Measurements from ENCODE around the gene PDE10A. TPM values are rescaled to one million over a fixed set of nuclear protein-coding genes. Genes with fewer than 3 reads are reported as not detected.
"Not testable (repeated sequence)": the region's sequence is repeated elsewhere in the genome, so short reads cannot be mapped to it uniquely, and the experiment has no call there.

PDE10A gene
- total RNA-seq, 1 donor from 2014 or later: 5.4 TPM

DNA sequence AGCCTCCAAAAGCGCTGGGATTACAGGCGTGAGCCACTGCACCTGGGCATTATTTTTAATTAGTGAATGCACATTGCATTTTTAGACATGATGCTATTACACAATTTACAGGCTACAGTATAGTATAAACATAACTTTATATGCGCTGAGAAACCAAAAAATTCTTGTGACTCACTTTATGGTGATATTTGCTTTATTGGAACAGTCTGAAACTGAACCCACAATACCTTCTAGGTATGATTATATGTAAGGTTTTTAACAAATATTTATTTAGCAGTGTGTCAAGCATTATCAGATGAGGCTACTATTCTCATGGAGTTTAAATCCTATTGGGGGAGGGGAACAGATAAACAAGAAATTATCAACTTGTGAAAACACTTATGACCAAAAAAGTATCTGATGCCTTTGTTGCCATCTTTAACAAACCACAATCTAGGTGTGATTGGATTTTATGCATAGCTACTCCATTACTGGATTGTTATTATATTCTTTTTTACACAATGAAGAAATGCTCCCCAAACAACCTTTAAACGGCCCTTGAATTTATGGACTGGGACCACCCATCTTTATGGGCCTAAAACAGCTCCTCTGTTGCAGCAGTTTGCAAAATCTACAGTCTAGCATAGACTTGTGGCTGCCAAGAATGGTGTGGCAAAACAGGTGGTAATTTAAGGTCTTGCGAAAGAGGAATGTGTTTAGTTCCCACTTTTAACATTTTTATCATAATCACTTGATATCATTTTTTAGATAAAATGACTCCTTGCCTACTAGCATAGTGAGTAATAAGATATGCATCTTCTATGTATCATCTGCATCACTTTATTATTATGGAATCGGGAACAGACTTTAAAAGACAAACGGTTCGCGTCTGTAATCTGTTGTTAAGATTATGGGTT is 194.5 kb downstream of the PDE10A start:
- no peak overlapping the region for H2AFZ ChIP-seq (ENCODE audit: low read depth, low read length)
- no peaks in the 10 kb centered on the region for H3K79me2 ChIP-seq (ENCODE audit: insufficient read depth, low read length)
- H4K20me1 ChIP-seq (ENCODE audit: insufficient read depth, low read length): no peaks in the 10 kb centered on the region
- no peaks in the 10 kb centered on the region for H3K4me1 ChIP-seq (ENCODE audit: insufficient read depth, low read length)
- no peak overlapping the region for H3K27ac ChIP-seq (ENCODE audit: low read depth, low read length)
- TF ChIP-seq, protein P1, sequence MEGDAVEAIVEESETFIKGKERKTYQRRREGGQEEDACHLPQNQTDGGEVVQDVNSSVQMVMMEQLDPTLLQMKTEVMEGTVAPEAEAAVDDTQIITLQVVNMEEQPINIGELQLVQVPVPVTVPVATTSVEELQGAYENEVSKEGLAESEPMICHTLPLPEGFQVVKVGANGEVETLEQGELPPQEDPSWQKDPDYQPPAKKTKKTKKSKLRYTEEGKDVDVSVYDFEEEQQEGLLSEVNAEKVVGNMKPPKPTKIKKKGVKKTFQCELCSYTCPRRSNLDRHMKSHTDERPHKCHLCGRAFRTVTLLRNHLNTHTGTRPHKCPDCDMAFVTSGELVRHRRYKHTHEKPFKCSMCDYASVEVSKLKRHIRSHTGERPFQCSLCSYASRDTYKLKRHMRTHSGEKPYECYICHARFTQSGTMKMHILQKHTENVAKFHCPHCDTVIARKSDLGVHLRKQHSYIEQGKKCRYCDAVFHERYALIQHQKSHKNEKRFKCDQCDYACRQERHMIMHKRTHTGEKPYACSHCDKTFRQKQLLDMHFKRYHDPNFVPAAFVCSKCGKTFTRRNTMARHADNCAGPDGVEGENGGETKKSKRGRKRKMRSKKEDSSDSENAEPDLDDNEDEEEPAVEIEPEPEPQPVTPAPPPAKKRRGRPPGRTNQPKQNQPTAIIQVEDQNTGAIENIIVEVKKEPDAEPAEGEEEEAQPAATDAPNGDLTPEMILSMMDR (IDR thresholded peaks at IDR 0.05; ENCODE audit: insufficient read depth, low read depth, low read length): no peak
- no peak for TF ChIP-seq EZH2 (IDR thresholded peaks at IDR 0.05; ENCODE audit: insufficient read depth, low read length)
- Mint-ChIP-seq H3K27me3 (ENCODE audit: low read depth, unreplicated experiment) (no peaks in the 10 kb centered on the region), H3K27ac (ENCODE audit: unreplicated experiment) (no peak overlapping the region), H3K4me1 (ENCODE audit: low read depth, unreplicated experiment) (no peaks in the 10 kb centered on the region), H3K9me3 (ENCODE audit: unreplicated experiment) (peaks cover 7% of the 10 kb centered on the region), H3K36me3 (ENCODE audit: low read depth, unreplicated experiment) (no peaks in the 10 kb centered on the region), H3K4me3 (ENCODE audit: unreplicated experiment) (no peak overlapping the region)
- no peaks in the 10 kb centered on the region for H3K36me3 ChIP-seq (ENCODE audit: insufficient read depth, low read length)
- no peak overlapping the region for H3K4me3 ChIP-seq (ENCODE audit: insufficient read depth, low read depth, low read length)
- H3K9ac ChIP-seq (ENCODE audit: low read length): no peak overlapping the region
- no peak for FAIRE-seq
- H3K4me2 ChIP-seq (ENCODE audit: low read length): no peak overlapping the region
- peak; percentile 10 for DNase-seq (ENCODE audit: low read depth)
- H3K27me3 ChIP-seq (ENCODE audit: insufficient read depth, low read length): no peaks in the 10 kb centered on the region
- H3K9me3 ChIP-seq (ENCODE audit: insufficient read depth, low read depth, low read length): no peaks in the 10 kb centered on the region

DNA sequence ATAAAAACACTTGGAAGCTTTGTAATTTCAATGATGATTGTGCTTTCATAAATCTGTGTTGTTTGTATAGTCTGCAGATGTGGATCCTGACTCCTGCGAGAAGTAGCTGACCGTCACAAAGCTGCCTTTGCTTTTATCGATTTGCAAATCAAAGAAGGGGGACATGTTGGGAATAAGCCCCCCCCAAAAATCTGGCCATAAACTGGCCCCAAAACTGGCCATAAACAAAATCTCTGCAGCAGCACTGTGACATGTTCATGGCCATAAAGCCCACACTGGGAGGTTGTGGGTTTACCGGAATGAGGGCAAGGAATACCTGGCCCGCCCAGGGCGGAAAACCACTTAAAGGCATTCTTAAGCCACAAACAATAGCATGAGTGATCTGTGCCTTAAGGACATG is 199.5 kb downstream of the PDE10A start:
- not testable (repeated sequence) for H3K4me2 ChIP-seq (ENCODE audit: low read length); H3K4me1 ChIP-seq (ENCODE audit: insufficient read depth, low read length); H3K4me1 Mint-ChIP-seq (ENCODE audit: low read depth, unreplicated experiment); H3K27ac ChIP-seq (ENCODE audit: low read depth, low read length); H3K27me3 ChIP-seq (ENCODE audit: insufficient read depth, low read length); H4K20me1 ChIP-seq (ENCODE audit: insufficient read depth, low read length); H2AFZ ChIP-seq (ENCODE audit: low read depth, low read length); H3K9me3 Mint-ChIP-seq (ENCODE audit: unreplicated experiment); H3K36me3 Mint-ChIP-seq (ENCODE audit: low read depth, unreplicated experiment); H3K36me3 ChIP-seq (ENCODE audit: insufficient read depth, low read length); H3K4me3 ChIP-seq (ENCODE audit: insufficient read depth, low read depth, low read length); H3K27ac Mint-ChIP-seq (ENCODE audit: unreplicated experiment); H3K4me3 Mint-ChIP-seq (ENCODE audit: unreplicated experiment); H3K9me3 ChIP-seq (ENCODE audit: insufficient read depth, low read depth, low read length); H3K9ac ChIP-seq (ENCODE audit: low read length); FAIRE-seq; DNase-seq (ENCODE audit: low read depth); H3K79me2 ChIP-seq (ENCODE audit: insufficient read depth, low read length); H3K27me3 Mint-ChIP-seq (ENCODE audit: low read depth, unreplicated experiment)

DNA sequence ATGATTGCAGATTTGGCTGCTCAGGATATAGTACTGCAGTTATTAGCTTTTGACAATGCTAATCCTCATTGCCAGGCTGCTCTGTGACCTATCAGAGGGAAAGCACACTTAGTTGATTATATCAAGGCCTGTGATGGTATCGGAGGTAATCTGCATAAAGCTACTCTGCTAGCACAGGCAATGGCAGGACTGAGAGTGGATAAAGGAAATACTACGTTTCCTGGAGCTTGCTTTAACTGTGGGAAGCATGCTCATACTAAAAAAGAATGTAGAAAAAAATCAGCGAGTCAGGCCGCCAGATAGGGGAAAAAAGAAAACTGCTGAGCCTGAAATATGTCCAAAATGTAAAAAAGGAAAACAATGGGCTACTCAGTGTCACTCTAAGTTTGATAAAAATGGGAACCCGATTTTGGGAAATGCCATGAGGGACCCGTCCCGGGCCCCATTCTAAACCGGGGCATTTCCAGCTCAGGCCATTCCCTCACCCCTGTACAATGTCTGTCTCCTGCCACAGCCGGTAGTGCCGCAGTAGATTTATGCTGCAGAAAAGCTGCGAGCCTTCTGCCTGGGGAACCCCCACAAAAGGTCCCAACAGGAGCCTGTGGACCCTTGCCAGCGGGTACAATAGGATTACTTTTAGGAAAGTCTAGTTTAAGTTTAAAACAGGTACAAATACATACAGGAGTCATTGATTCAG is 203.3 kb downstream of the PDE10A start:
- not testable (repeated sequence) for DNase-seq (ENCODE audit: low read depth); H3K27ac Mint-ChIP-seq (ENCODE audit: unreplicated experiment)

More for the DNA sequence above, 203.3 kb downstream of the PDE10A start:
- not testable (repeated sequence) for H3K27me3 Mint-ChIP-seq (ENCODE audit: low read depth, unreplicated experiment); H3K9me3 ChIP-seq (ENCODE audit: insufficient read depth, low read depth, low read length); H3K9ac ChIP-seq (ENCODE audit: low read length); H2AFZ ChIP-seq (ENCODE audit: low read depth, low read length); H4K20me1 ChIP-seq (ENCODE audit: insufficient read depth, low read length); H3K79me2 ChIP-seq (ENCODE audit: insufficient read depth, low read length); H3K4me1 ChIP-seq (ENCODE audit: insufficient read depth, low read length); H3K4me3 ChIP-seq (ENCODE audit: insufficient read depth, low read depth, low read length); H3K9me3 Mint-ChIP-seq (ENCODE audit: unreplicated experiment); H3K36me3 ChIP-seq (ENCODE audit: insufficient read depth, low read length); H3K27me3 ChIP-seq (ENCODE audit: insufficient read depth, low read length); FAIRE-seq; H3K4me3 Mint-ChIP-seq (ENCODE audit: unreplicated experiment); H3K27ac ChIP-seq (ENCODE audit: low read depth, low read length); H3K36me3 Mint-ChIP-seq (ENCODE audit: low read depth, unreplicated experiment); H3K4me1 Mint-ChIP-seq (ENCODE audit: low read depth, unreplicated experiment)
- H3K4me2 ChIP-seq (ENCODE audit: low read length): peak overlapping the region; percentile 44
